ENCODE results near the gene ST6GALNAC2.

- TF ChIP-seq, protein P1, sequence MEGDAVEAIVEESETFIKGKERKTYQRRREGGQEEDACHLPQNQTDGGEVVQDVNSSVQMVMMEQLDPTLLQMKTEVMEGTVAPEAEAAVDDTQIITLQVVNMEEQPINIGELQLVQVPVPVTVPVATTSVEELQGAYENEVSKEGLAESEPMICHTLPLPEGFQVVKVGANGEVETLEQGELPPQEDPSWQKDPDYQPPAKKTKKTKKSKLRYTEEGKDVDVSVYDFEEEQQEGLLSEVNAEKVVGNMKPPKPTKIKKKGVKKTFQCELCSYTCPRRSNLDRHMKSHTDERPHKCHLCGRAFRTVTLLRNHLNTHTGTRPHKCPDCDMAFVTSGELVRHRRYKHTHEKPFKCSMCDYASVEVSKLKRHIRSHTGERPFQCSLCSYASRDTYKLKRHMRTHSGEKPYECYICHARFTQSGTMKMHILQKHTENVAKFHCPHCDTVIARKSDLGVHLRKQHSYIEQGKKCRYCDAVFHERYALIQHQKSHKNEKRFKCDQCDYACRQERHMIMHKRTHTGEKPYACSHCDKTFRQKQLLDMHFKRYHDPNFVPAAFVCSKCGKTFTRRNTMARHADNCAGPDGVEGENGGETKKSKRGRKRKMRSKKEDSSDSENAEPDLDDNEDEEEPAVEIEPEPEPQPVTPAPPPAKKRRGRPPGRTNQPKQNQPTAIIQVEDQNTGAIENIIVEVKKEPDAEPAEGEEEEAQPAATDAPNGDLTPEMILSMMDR (IDR thresholded peaks at IDR 0.05): no peak
- TF ChIP-seq POLR2AphosphoS5 (IDR thresholded peaks at IDR 0.05) (no peak), EP300 (IDR thresholded peaks at IDR 0.05) (no peak)
These were observed 44.5 kb upstream of the ST6GALNAC2 start for GRCh38 chr17:76630151-76630550.

Measured in esophagus muscularis mucosa (tissue), 4 donors.